ENCODE data around the gene NGEF. TPM values are rescaled to one million over a fixed set of nuclear protein-coding genes. Genes with fewer than 3 reads are reported as not detected.
A peak's percentile ranks its signal among the peaks of the same experiment; 100 is the strongest.

Gene NGEF
- total RNA-seq, 1 experiment from 2014 or later = 5.4 TPM

DNA sequence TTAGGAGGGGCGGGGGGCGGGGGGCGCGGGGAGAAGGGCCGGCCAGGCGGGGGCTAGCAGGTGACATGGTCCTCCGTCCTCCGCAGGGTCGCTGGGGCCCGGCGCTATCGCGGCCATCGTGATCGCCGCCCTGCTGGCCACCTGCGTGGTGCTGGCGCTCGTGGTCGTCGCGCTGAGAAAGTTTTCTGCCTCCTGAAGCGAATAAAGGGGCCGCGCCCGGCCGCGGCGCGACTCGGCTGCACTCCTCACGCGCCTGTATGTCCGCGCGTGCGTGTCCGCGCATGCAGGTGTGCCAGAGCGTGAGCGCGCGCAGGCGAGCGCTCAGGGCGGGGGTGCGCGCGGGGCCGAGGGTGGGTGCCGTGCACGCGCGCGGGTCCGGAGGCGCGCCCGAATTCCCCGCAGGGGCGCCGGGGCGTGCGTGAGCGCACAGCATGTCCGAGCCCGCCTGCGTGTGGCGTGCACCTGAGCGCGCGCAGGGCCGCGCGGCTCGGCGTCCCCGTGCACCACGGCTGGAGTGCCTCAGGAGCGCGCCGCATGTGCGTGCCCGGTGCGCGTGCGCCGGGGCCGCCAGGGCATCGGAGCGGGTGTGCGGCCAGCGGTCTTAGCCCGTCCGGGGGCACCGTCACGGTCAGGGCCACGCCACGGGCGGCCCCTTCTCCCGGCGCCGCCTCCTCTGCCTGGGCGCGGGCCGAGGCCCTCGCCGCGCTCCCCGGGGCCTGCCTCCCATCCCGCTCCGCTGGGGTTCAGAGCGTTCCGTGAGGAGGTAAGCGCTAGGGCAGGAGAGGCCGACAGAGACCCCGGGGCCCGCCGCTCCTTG, 136.7 kb downstream of the NGEF start (continued):
- TF ChIP-seq, protein P1, sequence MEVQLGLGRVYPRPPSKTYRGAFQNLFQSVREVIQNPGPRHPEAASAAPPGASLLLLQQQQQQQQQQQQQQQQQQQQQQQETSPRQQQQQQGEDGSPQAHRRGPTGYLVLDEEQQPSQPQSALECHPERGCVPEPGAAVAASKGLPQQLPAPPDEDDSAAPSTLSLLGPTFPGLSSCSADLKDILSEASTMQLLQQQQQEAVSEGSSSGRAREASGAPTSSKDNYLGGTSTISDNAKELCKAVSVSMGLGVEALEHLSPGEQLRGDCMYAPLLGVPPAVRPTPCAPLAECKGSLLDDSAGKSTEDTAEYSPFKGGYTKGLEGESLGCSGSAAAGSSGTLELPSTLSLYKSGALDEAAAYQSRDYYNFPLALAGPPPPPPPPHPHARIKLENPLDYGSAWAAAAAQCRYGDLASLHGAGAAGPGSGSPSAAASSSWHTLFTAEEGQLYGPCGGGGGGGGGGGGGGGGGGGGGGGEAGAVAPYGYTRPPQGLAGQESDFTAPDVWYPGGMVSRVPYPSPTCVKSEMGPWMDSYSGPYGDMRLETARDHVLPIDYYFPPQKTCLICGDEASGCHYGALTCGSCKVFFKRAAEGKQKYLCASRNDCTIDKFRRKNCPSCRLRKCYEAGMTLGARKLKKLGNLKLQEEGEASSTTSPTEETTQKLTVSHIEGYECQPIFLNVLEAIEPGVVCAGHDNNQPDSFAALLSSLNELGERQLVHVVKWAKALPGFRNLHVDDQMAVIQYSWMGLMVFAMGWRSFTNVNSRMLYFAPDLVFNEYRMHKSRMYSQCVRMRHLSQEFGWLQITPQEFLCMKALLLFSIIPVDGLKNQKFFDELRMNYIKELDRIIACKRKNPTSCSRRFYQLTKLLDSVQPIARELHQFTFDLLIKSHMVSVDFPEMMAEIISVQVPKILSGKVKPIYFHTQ (CRISPR knock-in tag; IDR thresholded peaks at IDR 0.05) = no peak
- TF ChIP-seq FOXJ3 (CRISPR knock-in tag; IDR thresholded peaks at IDR 0.05; ENCODE audit: borderline replicate concordance) = no peak
- TF ChIP-seq, protein P2, sequence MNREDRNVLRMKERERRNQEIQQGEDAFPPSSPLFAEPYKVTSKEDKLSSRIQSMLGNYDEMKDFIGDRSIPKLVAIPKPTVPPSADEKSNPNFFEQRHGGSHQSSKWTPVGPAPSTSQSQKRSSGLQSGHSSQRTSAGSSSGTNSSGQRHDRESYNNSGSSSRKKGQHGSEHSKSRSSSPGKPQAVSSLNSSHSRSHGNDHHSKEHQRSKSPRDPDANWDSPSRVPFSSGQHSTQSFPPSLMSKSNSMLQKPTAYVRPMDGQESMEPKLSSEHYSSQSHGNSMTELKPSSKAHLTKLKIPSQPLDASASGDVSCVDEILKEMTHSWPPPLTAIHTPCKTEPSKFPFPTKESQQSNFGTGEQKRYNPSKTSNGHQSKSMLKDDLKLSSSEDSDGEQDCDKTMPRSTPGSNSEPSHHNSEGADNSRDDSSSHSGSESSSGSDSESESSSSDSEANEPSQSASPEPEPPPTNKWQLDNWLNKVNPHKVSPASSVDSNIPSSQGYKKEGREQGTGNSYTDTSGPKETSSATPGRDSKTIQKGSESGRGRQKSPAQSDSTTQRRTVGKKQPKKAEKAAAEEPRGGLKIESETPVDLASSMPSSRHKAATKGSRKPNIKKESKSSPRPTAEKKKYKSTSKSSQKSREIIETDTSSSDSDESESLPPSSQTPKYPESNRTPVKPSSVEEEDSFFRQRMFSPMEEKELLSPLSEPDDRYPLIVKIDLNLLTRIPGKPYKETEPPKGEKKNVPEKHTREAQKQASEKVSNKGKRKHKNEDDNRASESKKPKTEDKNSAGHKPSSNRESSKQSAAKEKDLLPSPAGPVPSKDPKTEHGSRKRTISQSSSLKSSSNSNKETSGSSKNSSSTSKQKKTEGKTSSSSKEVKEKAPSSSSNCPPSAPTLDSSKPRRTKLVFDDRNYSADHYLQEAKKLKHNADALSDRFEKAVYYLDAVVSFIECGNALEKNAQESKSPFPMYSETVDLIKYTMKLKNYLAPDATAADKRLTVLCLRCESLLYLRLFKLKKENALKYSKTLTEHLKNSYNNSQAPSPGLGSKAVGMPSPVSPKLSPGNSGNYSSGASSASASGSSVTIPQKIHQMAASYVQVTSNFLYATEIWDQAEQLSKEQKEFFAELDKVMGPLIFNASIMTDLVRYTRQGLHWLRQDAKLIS (CRISPR knock-in tag; IDR thresholded peaks at IDR 0.05; ENCODE audit: borderline replicate concordance) = no peak
- no peak for TF ChIP-seq MYBL2 (CRISPR knock-in tag; IDR thresholded peaks at IDR 0.05)
- 0 out of 2 replicates have a peak, but pooled peaks have one; percentile 43 for TF ChIP-seq CREM (CRISPR knock-in tag; IDR thresholded peaks at IDR 0.05)
- TF ChIP-seq SOX15 (CRISPR knock-in tag; IDR thresholded peaks at IDR 0.05) = no peak
- TF ChIP-seq, protein P3, sequence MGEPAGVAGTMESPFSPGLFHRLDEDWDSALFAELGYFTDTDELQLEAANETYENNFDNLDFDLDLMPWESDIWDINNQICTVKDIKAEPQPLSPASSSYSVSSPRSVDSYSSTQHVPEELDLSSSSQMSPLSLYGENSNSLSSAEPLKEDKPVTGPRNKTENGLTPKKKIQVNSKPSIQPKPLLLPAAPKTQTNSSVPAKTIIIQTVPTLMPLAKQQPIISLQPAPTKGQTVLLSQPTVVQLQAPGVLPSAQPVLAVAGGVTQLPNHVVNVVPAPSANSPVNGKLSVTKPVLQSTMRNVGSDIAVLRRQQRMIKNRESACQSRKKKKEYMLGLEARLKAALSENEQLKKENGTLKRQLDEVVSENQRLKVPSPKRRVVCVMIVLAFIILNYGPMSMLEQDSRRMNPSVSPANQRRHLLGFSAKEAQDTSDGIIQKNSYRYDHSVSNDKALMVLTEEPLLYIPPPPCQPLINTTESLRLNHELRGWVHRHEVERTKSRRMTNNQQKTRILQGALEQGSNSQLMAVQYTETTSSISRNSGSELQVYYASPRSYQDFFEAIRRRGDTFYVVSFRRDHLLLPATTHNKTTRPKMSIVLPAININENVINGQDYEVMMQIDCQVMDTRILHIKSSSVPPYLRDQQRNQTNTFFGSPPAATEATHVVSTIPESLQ (CRISPR knock-in tag; IDR thresholded peaks at IDR 0.05) = no peak
- TF ChIP-seq ZNF121 (CRISPR knock-in tag; IDR thresholded peaks at IDR 0.05) = no peak
- TF ChIP-seq, protein P4, sequence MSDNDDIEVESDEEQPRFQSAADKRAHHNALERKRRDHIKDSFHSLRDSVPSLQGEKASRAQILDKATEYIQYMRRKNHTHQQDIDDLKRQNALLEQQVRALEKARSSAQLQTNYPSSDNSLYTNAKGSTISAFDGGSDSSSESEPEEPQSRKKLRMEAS (CRISPR knock-in tag; IDR thresholded peaks at IDR 0.05) = peak; percentile 3; the same call in 1 of the 2 replicates
- TF ChIP-seq HMGA2 (CRISPR knock-in tag; IDR thresholded peaks at IDR 0.05) = no peak
- TF ChIP-seq TEAD4 (CRISPR knock-in tag; IDR thresholded peaks at IDR 0.05) = no peak
- no peak for TF ChIP-seq MXD4 (CRISPR knock-in tag; IDR thresholded peaks at IDR 0.05; ENCODE audit: borderline replicate concordance)
- no peak for TF ChIP-seq SMAD4 (CRISPR knock-in tag; IDR thresholded peaks at IDR 0.05)
- TF ChIP-seq, protein P5, sequence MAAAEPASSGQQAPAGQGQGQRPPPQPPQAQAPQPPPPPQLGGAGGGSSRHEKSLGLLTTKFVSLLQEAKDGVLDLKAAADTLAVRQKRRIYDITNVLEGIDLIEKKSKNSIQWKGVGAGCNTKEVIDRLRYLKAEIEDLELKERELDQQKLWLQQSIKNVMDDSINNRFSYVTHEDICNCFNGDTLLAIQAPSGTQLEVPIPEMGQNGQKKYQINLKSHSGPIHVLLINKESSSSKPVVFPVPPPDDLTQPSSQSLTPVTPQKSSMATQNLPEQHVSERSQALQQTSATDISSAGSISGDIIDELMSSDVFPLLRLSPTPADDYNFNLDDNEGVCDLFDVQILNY (CRISPR knock-in tag; IDR thresholded peaks at IDR 0.05) = 0 out of 2 replicates have a peak, but pooled peaks have one; percentile 58
- peak; percentile 75; the same call in 1 of the 2 replicates for TF ChIP-seq TP53 (CRISPR knock-in tag; IDR thresholded peaks at IDR 0.05)
- TF ChIP-seq KAT7 (CRISPR knock-in tag; IDR thresholded peaks at IDR 0.05; ENCODE audit: borderline replicate concordance) = peak; percentile 85; the same call in 1 of the 2 replicates
- TF ChIP-seq ZNF317 (CRISPR knock-in tag; IDR thresholded peaks at IDR 0.05; ENCODE audit: borderline replicate concordance, low read depth) = no peak
- TF ChIP-seq, protein P6, sequence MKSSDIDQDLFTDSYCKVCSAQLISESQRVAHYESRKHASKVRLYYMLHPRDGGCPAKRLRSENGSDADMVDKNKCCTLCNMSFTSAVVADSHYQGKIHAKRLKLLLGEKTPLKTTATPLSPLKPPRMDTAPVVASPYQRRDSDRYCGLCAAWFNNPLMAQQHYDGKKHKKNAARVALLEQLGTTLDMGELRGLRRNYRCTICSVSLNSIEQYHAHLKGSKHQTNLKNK (CRISPR knock-in tag; IDR thresholded peaks at IDR 0.05) = no peak
- TF ChIP-seq, protein P7, sequence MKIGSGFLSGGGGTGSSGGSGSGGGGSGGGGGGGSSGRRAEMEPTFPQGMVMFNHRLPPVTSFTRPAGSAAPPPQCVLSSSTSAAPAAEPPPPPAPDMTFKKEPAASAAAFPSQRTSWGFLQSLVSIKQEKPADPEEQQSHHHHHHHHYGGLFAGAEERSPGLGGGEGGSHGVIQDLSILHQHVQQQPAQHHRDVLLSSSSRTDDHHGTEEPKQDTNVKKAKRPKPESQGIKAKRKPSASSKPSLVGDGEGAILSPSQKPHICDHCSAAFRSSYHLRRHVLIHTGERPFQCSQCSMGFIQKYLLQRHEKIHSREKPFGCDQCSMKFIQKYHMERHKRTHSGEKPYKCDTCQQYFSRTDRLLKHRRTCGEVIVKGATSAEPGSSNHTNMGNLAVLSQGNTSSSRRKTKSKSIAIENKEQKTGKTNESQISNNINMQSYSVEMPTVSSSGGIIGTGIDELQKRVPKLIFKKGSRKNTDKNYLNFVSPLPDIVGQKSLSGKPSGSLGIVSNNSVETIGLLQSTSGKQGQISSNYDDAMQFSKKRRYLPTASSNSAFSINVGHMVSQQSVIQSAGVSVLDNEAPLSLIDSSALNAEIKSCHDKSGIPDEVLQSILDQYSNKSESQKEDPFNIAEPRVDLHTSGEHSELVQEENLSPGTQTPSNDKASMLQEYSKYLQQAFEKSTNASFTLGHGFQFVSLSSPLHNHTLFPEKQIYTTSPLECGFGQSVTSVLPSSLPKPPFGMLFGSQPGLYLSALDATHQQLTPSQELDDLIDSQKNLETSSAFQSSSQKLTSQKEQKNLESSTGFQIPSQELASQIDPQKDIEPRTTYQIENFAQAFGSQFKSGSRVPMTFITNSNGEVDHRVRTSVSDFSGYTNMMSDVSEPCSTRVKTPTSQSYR (CRISPR knock-in tag; IDR thresholded peaks at IDR 0.05) = no peak
- TF ChIP-seq, protein P8, sequence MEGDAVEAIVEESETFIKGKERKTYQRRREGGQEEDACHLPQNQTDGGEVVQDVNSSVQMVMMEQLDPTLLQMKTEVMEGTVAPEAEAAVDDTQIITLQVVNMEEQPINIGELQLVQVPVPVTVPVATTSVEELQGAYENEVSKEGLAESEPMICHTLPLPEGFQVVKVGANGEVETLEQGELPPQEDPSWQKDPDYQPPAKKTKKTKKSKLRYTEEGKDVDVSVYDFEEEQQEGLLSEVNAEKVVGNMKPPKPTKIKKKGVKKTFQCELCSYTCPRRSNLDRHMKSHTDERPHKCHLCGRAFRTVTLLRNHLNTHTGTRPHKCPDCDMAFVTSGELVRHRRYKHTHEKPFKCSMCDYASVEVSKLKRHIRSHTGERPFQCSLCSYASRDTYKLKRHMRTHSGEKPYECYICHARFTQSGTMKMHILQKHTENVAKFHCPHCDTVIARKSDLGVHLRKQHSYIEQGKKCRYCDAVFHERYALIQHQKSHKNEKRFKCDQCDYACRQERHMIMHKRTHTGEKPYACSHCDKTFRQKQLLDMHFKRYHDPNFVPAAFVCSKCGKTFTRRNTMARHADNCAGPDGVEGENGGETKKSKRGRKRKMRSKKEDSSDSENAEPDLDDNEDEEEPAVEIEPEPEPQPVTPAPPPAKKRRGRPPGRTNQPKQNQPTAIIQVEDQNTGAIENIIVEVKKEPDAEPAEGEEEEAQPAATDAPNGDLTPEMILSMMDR (IDR thresholded peaks at IDR 0.05) = peak; percentile 12; the same call in 1 of the 2 replicates
- no peak for TF ChIP-seq CBFB (CRISPR knock-in tag; IDR thresholded peaks at IDR 0.05; ENCODE audit: low read depth)
- TF ChIP-seq IRF2 (CRISPR knock-in tag; IDR thresholded peaks at IDR 0.05; ENCODE audit: borderline replicate concordance, low read depth) = no peak
- no peak for TF ChIP-seq JUN (CRISPR knock-in tag; IDR thresholded peaks at IDR 0.05)
